Smooth muscle cell (in vitro differentiated cells): ENCODE data around the gene TCEA2. TPM values are rescaled to one million over a fixed set of nuclear protein-coding genes. Genes with fewer than 3 reads are reported as not detected.

ENCODE experiments used
- DNase-seq: peaks from one replicate; lab custom pipeline; 2025; ENCODE audit not compliant: unreplicated experiment; lab: John Stamatoyannopoulos, UW
- H2AFZ ChIP-seq: fragments of 200-600 bp; sonication (generic); 2 replicates; pipeline ENCODE4 v1.6.0; 2016; ENCODE audit warnings: antibody characterized with exemption, low read depth, mild to moderate bottlenecking
- H3F3A ChIP-seq: fragments of 200-600 bp; sonication (generic); 2 replicates; pipeline ENCODE4 v1.6.0; 2017; ENCODE audit warnings: antibody characterized with exemption, low read depth
- H3K27ac ChIP-seq: fragments of 200-600 bp; sonication (generic); 2 replicates; pipeline ENCODE4 v1.5.1; 2016; ENCODE audit warnings: low read depth, mild to moderate bottlenecking
- H3K27me3 ChIP-seq: fragments of 200-600 bp; sonication (generic); 2 replicates; pipeline ENCODE4 v1.6.1; 2016; ENCODE audit warnings: low read depth, mild to moderate bottlenecking
- H3K36me3 ChIP-seq: fragments of 200-600 bp; sonication (generic); 2 replicates; pipeline ENCODE4 v1.5.1; 2016; ENCODE audit warnings: low read depth
- H3K4me1 ChIP-seq: fragments of 200-600 bp; sonication (generic); 2 replicates; pipeline ENCODE4 v1.5.1; 2016; ENCODE audit warnings: low read depth
- H3K4me2 ChIP-seq: fragments of 200-600 bp; sonication (generic); 2 replicates; pipeline ENCODE4 v1.6.0; 2016; ENCODE audit warnings: mild to moderate bottlenecking
- H3K4me3 ChIP-seq: fragments of 200-600 bp; sonication (generic); 2 replicates; pipeline ENCODE4 v1.5.1; 2016; ENCODE audit warnings: mild to moderate bottlenecking
- H3K79me2 ChIP-seq: fragments of 200-600 bp; sonication (generic); 2 replicates; pipeline ENCODE4 v1.6.0; 2016; ENCODE audit warnings: low read depth, mild to moderate bottlenecking
- H3K9ac ChIP-seq: fragments of 200-600 bp; sonication (generic); 2 replicates; pipeline ENCODE4 v1.6.0; 2016; ENCODE audit warnings: low read depth
- H3K9me3 ChIP-seq: fragments of 200-600 bp; sonication (generic); replicated peaks from 2 replicates; pipeline ENCODE4 v1.5.1; 2016; ENCODE audit warnings: low read depth
- H4K20me1 ChIP-seq: fragments of 200-600 bp; sonication (generic); 2 replicates; pipeline ENCODE4 v1.6.0; 2016; ENCODE audit warnings: low read depth
- WGBS: methylation state at CpG from one replicate; pipeline ENCODE4 v1.1.7; 2016; ENCODE audit warnings: low lambda C conversion rate; 5-methylcytosine and 5-hydroxymethylcytosine counted together
- polyA plus RNA-seq: library from polyadenylated mRNA; unstranded; fragments of >200 nt; fragmentation: Nextera tagmentation; extraction: Ambion mirVana; gene quantifications from 2 replicates; pipeline ENCODE4 v1.2.1, GENCODE V29; 2016
- total RNA-seq: library from RNA; depleted of rRNA; stranded (reverse); fragments of >200 nt; gene quantifications from 2 replicates; pipeline ENCODE4 v1.2.3, GENCODE V29; 2014
- TF ChIP-seq, protein P1 (sequence below): fragments of 200-600 bp; sonication (generic); IDR thresholded peaks from 2 replicates; pipeline ENCODE4 v1.5.1; 2017; ENCODE audit warnings: borderline replicate concordance, mild to moderate bottlenecking, antibody characterized with exemption; ENCODE audit not compliant: insufficient read depth, poor library complexity, severe bottlenecking

Gene TCEA2
- total and polyA plus RNA-seq, 2 experiments from 2014 or later = 24.9 to 89.5 TPM

DNA sequence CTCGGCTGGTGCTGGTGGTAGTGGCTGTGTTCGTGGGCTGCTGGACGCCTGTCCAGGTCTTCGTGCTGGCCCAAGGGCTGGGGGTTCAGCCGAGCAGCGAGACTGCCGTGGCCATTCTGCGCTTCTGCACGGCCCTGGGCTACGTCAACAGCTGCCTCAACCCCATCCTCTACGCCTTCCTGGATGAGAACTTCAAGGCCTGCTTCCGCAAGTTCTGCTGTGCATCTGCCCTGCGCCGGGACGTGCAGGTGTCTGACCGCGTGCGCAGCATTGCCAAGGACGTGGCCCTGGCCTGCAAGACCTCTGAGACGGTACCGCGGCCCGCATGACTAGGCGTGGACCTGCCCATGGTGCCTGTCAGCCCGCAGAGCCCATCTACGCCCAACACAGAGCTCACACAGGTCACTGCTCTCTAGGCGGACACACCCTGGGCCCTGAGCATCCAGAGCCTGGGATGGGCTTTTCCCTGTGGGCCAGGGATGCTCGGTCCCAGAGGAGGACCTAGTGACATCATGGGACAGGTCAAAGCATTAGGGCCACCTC, 35.5 kb downstream of the TCEA2 start:
- no peaks in the 10 kb centered on the region for H3F3A ChIP-seq
- H3K9me3 ChIP-seq = no peaks in the 10 kb centered on the region
- H4K20me1 ChIP-seq = no peaks in the 10 kb centered on the region
- no peaks in the 10 kb centered on the region for H3K4me1 ChIP-seq
- no peak overlapping the region for H3K4me3 ChIP-seq
- no peak overlapping the region for H3K9ac ChIP-seq
- H3K79me2 ChIP-seq = no peaks in the 10 kb centered on the region
- TF ChIP-seq, protein P1, sequence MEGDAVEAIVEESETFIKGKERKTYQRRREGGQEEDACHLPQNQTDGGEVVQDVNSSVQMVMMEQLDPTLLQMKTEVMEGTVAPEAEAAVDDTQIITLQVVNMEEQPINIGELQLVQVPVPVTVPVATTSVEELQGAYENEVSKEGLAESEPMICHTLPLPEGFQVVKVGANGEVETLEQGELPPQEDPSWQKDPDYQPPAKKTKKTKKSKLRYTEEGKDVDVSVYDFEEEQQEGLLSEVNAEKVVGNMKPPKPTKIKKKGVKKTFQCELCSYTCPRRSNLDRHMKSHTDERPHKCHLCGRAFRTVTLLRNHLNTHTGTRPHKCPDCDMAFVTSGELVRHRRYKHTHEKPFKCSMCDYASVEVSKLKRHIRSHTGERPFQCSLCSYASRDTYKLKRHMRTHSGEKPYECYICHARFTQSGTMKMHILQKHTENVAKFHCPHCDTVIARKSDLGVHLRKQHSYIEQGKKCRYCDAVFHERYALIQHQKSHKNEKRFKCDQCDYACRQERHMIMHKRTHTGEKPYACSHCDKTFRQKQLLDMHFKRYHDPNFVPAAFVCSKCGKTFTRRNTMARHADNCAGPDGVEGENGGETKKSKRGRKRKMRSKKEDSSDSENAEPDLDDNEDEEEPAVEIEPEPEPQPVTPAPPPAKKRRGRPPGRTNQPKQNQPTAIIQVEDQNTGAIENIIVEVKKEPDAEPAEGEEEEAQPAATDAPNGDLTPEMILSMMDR = no peak
- H3K27me3 ChIP-seq = peaks cover 29% of the 10 kb centered on the region
- H3K36me3 ChIP-seq = no peaks in the 10 kb centered on the region
- H3K27ac ChIP-seq = no peak overlapping the region
- no peak overlapping the region for H3K4me2 ChIP-seq
- 97% methylated on average over 28 of the region's 28 CpGs for WGBS
- H2AFZ ChIP-seq = no peak overlapping the region
- no peak for DNase-seq

DNA sequence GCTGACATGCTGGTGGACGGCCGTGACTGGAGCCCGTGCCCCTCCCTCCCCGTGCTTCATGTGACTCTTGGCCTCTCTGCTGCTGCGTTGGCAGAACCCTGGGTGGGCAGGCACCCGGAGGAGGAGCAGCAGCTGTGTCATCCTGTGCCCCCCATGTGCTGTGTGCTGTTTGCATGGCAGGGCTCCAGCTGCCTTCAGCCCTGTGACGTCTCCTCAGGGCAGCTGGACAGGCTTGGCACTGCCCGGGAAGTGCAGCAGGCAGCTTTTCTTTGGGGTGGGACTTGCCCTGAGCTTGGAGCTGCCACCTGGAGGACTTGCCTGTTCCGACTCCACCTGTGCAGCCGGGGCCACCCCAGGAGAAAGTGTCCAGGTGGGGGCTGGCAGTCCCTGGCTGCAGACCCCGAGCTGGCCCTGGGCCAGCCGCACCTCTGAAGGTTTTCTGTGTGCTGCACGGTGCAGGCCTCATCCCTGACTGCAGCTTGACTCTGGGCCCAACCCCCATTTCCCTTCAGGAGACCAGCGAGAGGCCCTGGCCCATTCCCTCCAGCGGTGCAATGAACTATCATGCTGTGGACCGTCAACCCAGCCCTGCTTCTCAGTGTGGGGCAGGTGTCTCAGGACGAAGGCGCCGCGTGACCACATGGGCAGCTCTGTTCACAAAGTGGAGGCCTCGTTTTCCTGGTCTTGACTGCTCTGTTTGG, 36.2 kb downstream of the TCEA2 start:
- Histone ChIP-seq H3K4me1 (no peaks in the 10 kb centered on the region), H4K20me1 (no peaks in the 10 kb centered on the region), H3K27me3 (peaks cover 30% of the 10 kb centered on the region), H3K4me3 (no peak overlapping the region), H3F3A (no peaks in the 10 kb centered on the region), H3K9ac (no peak overlapping the region), H3K36me3 (no peaks in the 10 kb centered on the region), H3K27ac (no peak overlapping the region), H3K9me3 (no peaks in the 10 kb centered on the region), H3K79me2 (no peaks in the 10 kb centered on the region), H2AFZ (no peak overlapping the region), H3K4me2 (no peak overlapping the region)
- DNase-seq = no peak
- TF ChIP-seq, protein P1 = no peak
- 92% methylated on average over 21 of the region's 21 CpGs for WGBS

DNA sequence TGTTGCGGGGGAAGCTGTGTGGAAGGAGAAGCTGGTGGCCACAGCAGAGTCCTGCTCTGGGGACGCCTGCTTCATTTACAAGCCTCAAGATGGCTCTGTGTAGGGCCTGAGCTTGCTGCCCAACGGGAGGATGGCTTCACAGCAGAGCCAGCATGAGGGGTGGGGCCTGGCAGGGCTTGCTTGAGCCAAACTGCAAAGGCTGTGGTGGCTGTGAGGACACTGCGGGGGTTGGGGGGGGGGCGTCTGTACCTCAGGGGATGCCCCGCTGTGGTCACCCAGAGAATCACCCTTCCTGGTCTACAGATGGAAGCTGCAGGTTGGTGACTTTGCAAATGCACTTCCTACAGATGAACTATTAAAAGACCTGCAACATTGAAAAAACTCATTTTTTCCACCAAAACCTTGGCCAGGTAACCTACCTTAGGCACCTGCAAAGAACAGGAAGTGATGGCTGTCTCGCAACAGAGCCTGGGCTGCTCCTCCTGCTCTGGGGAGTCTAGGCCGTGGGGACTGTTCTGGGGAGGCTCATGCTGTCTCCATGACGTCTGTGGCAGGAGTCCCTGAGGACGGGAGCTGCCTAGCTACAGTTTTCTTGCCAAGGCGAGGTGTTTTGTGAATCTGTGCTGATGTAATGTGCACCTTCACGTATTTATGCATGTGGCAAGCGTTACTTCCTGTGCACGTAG, 37.0 kb downstream of the TCEA2 start:
- Histone ChIP-seq H3K79me2 (no peaks in the 10 kb centered on the region), H3K9me3 (no peaks in the 10 kb centered on the region), H2AFZ (no peak overlapping the region)

More for the DNA sequence above, 37.0 kb downstream of the TCEA2 start:
- H3K27me3 ChIP-seq = peaks cover 30% of the 10 kb centered on the region
- no peak overlapping the region for H3K4me3 ChIP-seq
- H3K36me3 ChIP-seq = no peaks in the 10 kb centered on the region
- no peaks in the 10 kb centered on the region for H3F3A ChIP-seq
- TF ChIP-seq, protein P1 = no peak
- no peaks in the 10 kb centered on the region for H3K4me1 ChIP-seq
- H3K4me2 ChIP-seq = no peak overlapping the region
- no peak overlapping the region for H3K9ac ChIP-seq
- no peaks in the 10 kb centered on the region for H4K20me1 ChIP-seq
- 82% methylated on average over 14 of the region's 14 CpGs for WGBS
- DNase-seq = no peak
- no peak overlapping the region for H3K27ac ChIP-seq
